LNCaP clone FGC (cell line): Measurements from ENCODE around the gene SYNRG.

Experiments used
- DNase-seq: peaks from one replicate; pipeline ENCODE4 v3.0.0-alpha.2; 2011; ENCODE audit warnings: low read depth
- H3K4me3 ChIP-seq: 2 replicates; pipeline ENCODE4 v1.5.1; 2011; ENCODE audit warnings: mild to moderate bottlenecking, low read depth, low read length, control low read depth
- TF ChIP-seq, protein P1 (sequence below): IDR thresholded peaks from 2 replicates; pipeline ENCODE4 v1.5.1; 2012; ENCODE audit warnings: mild to moderate bottlenecking; ENCODE audit not compliant: control insufficient read depth, insufficient read depth; ENCODE audit errors: extremely low read depth

Gene SYNRG

GRCh38 chr17:37609170-37610040, at the start of gene SYNRG:
Gene SYNRG, minus strand, starts transcription at chr17:37609418. Its CDS starts 63 bp downstream, at chr17:37609355.
- TF ChIP-seq, protein P1, sequence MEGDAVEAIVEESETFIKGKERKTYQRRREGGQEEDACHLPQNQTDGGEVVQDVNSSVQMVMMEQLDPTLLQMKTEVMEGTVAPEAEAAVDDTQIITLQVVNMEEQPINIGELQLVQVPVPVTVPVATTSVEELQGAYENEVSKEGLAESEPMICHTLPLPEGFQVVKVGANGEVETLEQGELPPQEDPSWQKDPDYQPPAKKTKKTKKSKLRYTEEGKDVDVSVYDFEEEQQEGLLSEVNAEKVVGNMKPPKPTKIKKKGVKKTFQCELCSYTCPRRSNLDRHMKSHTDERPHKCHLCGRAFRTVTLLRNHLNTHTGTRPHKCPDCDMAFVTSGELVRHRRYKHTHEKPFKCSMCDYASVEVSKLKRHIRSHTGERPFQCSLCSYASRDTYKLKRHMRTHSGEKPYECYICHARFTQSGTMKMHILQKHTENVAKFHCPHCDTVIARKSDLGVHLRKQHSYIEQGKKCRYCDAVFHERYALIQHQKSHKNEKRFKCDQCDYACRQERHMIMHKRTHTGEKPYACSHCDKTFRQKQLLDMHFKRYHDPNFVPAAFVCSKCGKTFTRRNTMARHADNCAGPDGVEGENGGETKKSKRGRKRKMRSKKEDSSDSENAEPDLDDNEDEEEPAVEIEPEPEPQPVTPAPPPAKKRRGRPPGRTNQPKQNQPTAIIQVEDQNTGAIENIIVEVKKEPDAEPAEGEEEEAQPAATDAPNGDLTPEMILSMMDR = peak; percentile 22; the same call in 1 of the 2 replicates
- peak; percentile 80 for DNase-seq
- peak within 1 kb of the TSS; percentile 75 for H3K4me3 ChIP-seq

DNA sequence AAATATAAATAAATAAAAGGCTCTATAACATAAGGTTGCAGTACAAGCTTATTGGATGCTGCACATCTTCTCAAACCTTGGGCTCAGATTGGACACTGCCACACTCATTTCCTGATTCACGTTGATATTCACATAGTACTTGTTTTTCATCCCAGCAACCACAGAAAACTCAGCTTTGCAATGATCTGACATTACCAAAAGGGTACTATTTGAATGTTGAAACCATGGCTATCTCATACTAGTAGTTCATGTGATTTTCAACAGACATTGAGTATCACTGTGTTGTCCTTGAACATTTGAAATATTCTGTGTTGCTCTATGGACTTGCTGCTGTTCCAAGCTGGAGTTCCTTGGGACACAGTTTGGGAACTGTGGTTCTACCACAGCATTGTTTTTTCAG, 48.0 kb upstream of the SYNRG start:
- no peak overlapping the region for H3K4me3 ChIP-seq
- TF ChIP-seq, protein P1 = no peak
- DNase-seq = no peak

DNA sequence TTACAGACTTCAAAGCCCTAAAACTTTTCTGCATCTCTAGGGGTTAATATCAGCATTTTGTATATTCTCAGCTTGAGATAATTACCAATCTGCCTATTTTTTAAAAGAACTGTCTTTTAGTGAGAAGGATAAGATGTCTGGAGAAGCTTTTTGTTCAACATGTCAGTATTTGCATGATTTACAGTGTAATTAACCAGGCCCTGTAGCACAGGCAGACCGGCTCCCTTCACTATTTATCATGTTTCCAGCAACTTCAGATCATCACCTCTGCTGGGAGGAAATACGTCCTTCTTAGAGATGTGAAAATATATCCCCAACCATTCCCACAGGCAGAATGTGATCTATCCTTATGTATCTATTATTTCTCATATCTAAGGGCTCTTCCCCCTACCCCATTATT, 42.6 kb upstream of the SYNRG start:
- TF ChIP-seq, protein P1 = no peak
- H3K4me3 ChIP-seq = no peak overlapping the region
- no peak for DNase-seq

DNA sequence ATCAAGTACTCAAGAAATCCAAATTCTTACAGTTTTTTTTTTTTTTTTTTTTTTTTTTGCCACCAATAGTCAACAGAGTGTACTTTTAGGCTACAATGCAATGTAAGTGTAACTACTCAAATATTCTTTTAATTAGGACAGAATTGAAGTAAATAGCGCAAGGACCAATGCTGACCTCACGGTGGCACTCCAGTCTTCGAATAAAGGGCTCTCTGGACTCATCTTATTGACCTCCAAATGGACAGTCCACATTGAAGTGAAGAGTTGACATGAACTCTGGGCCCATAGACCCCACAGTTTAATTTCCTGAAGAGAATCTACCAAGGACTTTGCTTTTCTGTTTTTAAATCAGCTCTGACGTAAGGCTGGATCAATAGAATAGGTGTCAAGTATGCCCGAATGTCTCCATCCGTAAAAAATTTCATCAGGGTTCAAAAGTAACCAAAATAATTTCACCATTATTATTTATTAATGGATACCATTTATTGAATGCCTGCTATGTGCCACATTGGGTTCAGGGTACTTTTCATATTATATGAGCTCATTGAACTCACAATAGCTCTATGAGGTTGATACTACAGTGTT, 41.3 kb upstream of the SYNRG start:
- H3K4me3 ChIP-seq = no peak overlapping the region
- TF ChIP-seq, protein P1 = peak; percentile 79
- no peak for DNase-seq

DNA sequence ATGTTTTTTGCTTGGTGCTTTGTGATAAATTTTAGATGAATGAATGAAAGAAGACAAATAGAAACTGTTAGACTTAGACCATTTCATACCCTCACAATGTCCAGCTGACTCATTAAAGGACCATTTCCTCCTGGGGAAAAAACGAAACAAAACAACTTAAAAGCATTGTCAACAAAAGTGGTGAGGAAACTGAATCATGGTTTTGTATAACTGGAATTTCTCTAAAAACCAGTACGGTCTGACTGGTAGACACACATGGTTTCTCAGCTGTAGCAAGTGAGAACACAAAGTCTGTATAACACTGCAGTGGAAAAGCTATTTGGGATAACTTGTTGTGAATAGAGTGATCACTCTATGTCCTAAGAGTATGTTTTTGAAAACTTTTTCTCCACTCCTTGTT, 39.3 kb upstream of the SYNRG start:
- TF ChIP-seq, protein P1 = no peak
- DNase-seq = no peak
- H3K4me3 ChIP-seq = no peak overlapping the region

DNA sequence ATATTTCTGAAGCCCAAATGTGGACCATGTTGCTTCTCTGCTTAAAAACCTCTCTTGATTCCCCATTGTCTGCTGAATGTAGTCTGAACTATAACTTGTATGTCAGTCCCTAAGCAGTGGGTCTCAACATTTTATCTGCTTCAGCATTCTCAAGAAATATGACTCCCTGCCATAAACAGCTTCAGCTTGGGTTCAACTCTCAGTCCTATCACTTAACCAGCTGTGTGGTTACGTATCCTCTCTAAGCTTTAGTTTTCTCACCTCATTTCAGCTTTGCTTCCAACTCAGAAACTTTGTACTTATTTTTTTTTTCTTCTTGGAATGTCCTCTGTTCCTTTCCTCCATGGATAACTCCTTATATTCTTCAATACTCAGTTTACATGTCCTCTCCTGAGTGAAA, 38.6 kb upstream of the SYNRG start:
- no peak overlapping the region for H3K4me3 ChIP-seq
- DNase-seq = no peak
- TF ChIP-seq, protein P1 = no peak

GRCh38 chr17:37643869-37644268, 34.7 kb upstream of the SYNRG start:
- TF ChIP-seq, protein P1 = no peak
- peak overlapping the region; percentile 87 for H3K4me3 ChIP-seq
- no peak for DNase-seq
